Measurements from ENCODE around the gene C5orf24.

DNA sequence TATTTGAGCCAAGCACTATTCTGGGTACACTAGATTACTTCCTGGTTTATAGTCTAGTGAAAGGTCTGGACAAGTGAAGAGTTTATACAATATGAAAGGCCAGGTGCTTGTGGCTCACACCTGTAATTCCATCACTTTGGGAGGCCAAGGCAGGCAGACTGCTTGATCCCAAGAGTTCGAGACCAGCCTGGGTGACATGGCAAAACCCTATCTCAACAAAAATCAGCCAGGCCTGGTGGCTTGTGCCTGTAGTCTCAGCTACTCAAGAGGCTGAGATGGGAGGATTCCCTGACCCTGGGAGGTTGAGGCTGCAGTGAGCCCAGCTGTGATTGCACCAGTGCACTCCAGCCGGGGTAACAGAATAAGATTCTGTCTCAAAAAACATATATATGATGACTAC, 18.9 kb downstream of the C5orf24 start:
- TF ChIP-seq CTCF (IDR thresholded peaks at IDR 0.05; ENCODE audit: low read depth, low read length, poor library complexity, severe bottlenecking) (no peak), EZH2phosphoT487 (IDR thresholded peaks at IDR 0.05; ENCODE audit: borderline replicate concordance, low read length) (no peak)

Data from DOHH2 (cell line).